IMR-90 (cell line): ENCODE results near the gene RBM25. TPM values are rescaled to one million over a fixed set of nuclear protein-coding genes. Genes with fewer than 3 reads are reported as not detected.

ENCODE experiments used
- ATAC-seq: fragments of 200-7000 bp; cut with Tn5 transposase; 2 replicates; pipeline ENCODE4 v1.9.1; 2020; ENCODE audit warnings: low read depth, mild to moderate bottlenecking, moderate library complexity
- BruUV-seq: library from RNA; stranded (reverse); fragments of 400-500 nt; replicated peaks from 2 replicates; lab custom pipeline; 2021; lab: Mats Ljungman, UMichigan
- CTCF ChIA-PET: fragments of 300-600 bp; formaldehyde crosslinking; extraction: SDS; loops from one replicate; lab custom pipeline; 2021; ENCODE audit warnings: antibody characterized with exemption; lab: Yijun Ruan, JAX
- POLR2A ChIA-PET: fragments of 300-600 bp; sonication (Branson Sonifier 250); formaldehyde crosslinking; loops from one replicate; lab custom pipeline; 2022; ENCODE audit warnings: antibody characterized with exemption; ENCODE audit not compliant: unreplicated experiment; lab: Charles Lee
- DNase-seq: peaks from one replicate; pipeline ENCODE4 v3.0.0; 2013
- H2AFZ ChIP-seq: replicated peaks from 2 replicates; pipeline ENCODE3; 2013; ENCODE audit warnings: low read length, mild to moderate bottlenecking; ENCODE audit not compliant: poor library complexity
- H2AK5ac ChIP-seq: 2 replicates; pipeline ENCODE4 v1.6.1; 2013; ENCODE audit warnings: low read depth, low read length, inconsistent platforms
- H2AK9ac ChIP-seq: replicated peaks from 2 replicates; pipeline ENCODE3; 2013; ENCODE audit warnings: mild to moderate bottlenecking, low read depth, low read length, moderate library complexity; ENCODE audit not compliant: poor library complexity
- H2BK120ac ChIP-seq: 2 replicates; pipeline ENCODE4 v1.6.1; 2013; ENCODE audit warnings: low read depth, low read length, inconsistent platforms
- H2BK15ac ChIP-seq: 3 replicates; pipeline ENCODE4 v1.6.1; 2013; ENCODE audit warnings: low read depth, low read length, inconsistent platforms
- H2BK20ac ChIP-seq: 2 replicates; pipeline ENCODE4 v1.6.1; 2013; ENCODE audit warnings: low read depth, mild to moderate bottlenecking, inconsistent platforms, low read length, moderate library complexity
- H2BK5ac ChIP-seq: 2 replicates; pipeline ENCODE4 v1.6.1; 2013; ENCODE audit warnings: mild to moderate bottlenecking, low read depth, low read length, inconsistent platforms; ENCODE audit not compliant: poor library complexity, severe bottlenecking
- H3K14ac ChIP-seq: replicated peaks from 2 replicates; pipeline ENCODE4 v1.6.1; 2013; ENCODE audit warnings: low read depth, low read length, inconsistent platforms
- H3K18ac ChIP-seq: 2 replicates; pipeline ENCODE4 v1.6.1; 2013; ENCODE audit warnings: low read depth, low read length, control low read depth
- H3K23ac ChIP-seq: 2 replicates; pipeline ENCODE4 v1.6.1; 2013; ENCODE audit warnings: low read depth, low read length, inconsistent platforms
- H3K27ac ChIP-seq: 2 replicates; pipeline ENCODE4 v1.5.1; 2013; ENCODE audit warnings: mild to moderate bottlenecking, control low read depth, low read length; ENCODE audit not compliant: insufficient read depth
- H3K27me3 ChIP-seq: 2 replicates; pipeline ENCODE4 v1.6.1; 2013; ENCODE audit warnings: low read length; ENCODE audit not compliant: control insufficient read depth, insufficient read depth
- H3K36me3 ChIP-seq: 2 replicates; pipeline ENCODE4 v1.6.1; 2013; ENCODE audit warnings: low read length, mixed read lengths; ENCODE audit not compliant: control insufficient read depth, insufficient read depth
- H3K4ac ChIP-seq: 2 replicates; pipeline ENCODE4 v1.6.1; 2013; ENCODE audit warnings: low read depth, low read length, inconsistent platforms
- H3K4me1 ChIP-seq: 2 replicates; pipeline ENCODE4 v1.6.1; 2013; ENCODE audit warnings: low read length, mixed read lengths; ENCODE audit not compliant: control insufficient read depth, insufficient read depth
- H3K4me2 ChIP-seq: 2 replicates; pipeline ENCODE4 v1.6.1; 2013; ENCODE audit warnings: low read depth, mild to moderate bottlenecking, control low read depth, low read length, moderate library complexity
- H3K4me3 ChIP-seq: 2 replicates; pipeline ENCODE4 v1.5.1; 2013; ENCODE audit warnings: low read depth, mild to moderate bottlenecking, control low read depth, low read length, moderate library complexity; ENCODE audit not compliant: insufficient read depth
- H3K56ac ChIP-seq: 2 replicates; pipeline ENCODE4 v1.6.1; 2013; ENCODE audit warnings: low read length, inconsistent platforms; ENCODE audit not compliant: insufficient read depth; ENCODE audit errors: extremely low read depth
- H3K79me1 ChIP-seq, 2 experiments: 2 replicates each; pipeline ENCODE4 v1.6.1; 2013; ENCODE audit warnings: low read length in 2 of 2, inconsistent platforms in 1 of 2, low read depth in 1 of 2
- H3K9ac ChIP-seq: 2 replicates; pipeline ENCODE4 v1.6.1; 2013; ENCODE audit warnings: low read depth, low read length, control low read depth
- H3K9me1 ChIP-seq: 2 replicates; pipeline ENCODE4 v1.6.1; 2013; ENCODE audit warnings: low read length, inconsistent platforms; ENCODE audit not compliant: insufficient read depth
- H3K9me3 ChIP-seq: 2 replicates; pipeline ENCODE4 v1.6.1; 2013; ENCODE audit warnings: low read length; ENCODE audit not compliant: control insufficient read depth, insufficient read depth
- H4K20me1 ChIP-seq: 2 replicates; pipeline ENCODE4 v1.6.1; 2013; ENCODE audit warnings: low read length, inconsistent platforms; ENCODE audit not compliant: insufficient read depth
- H4K5ac ChIP-seq: 2 replicates; pipeline ENCODE4 v1.6.1; 2013; ENCODE audit warnings: mild to moderate bottlenecking, low read depth, low read length, control low read depth
- H4K8ac ChIP-seq, 2 experiments: 2 replicates each; pipeline ENCODE4 v1.6.1; 2013; ENCODE audit warnings: low read depth in 2 of 2, low read length in 2 of 2, control low read depth in 1 of 2, inconsistent platforms in 1 of 2
- H4K91ac ChIP-seq: 2 replicates; pipeline ENCODE4 v1.6.1; 2013; ENCODE audit warnings: low read depth, low read length, inconsistent platforms; ENCODE audit not compliant: insufficient read depth
- CEBPB ChIP-seq: IDR thresholded peaks from 2 replicates; pipeline ENCODE4 v1.6.1; 2012; ENCODE audit warnings: low read depth, low read length, improper control_type of control experiment
- MXI1 ChIP-seq: IDR thresholded peaks from 2 replicates; pipeline ENCODE4 v1.6.1; 2012; ENCODE audit warnings: low read depth, mild to moderate bottlenecking, low read length, moderate library complexity, borderline replicate concordance
- WGBS, 2 experiments: methylation state at CpG; one replicate each; pipeline versions ENCODE4 v1.1.5 to v1.1.7; 2013; ENCODE audit warnings: missing lambda C conversion rate in 2 of 2; ENCODE audit not compliant: insufficient read length in 1 of 2; ENCODE audit errors: extremely low coverage in 2 of 2; 5-methylcytosine and 5-hydroxymethylcytosine counted together
- dilution Hi-C: fragments of 300-500 bp; cut with HindIII; formaldehyde crosslinking; loops from one replicate; pipeline ENCODE4 v1.14.3; 2018; ENCODE audit warnings: low sequenced_read_pairs; ENCODE audit not compliant: unreplicated experiment
- in situ Hi-C: fragments of 300-500 bp; cut with MboI; formaldehyde crosslinking; loops from 3 replicates; pipeline ENCODE4 v1.14.3; 2019; ENCODE audit warnings: low sequenced_read_pairs, inconsistent platforms, mixed read lengths
- intact Hi-C: fragments of 100-400 bp; cut with micrococcal nuclease; formaldehyde crosslinking; loops from 2 replicates; pipeline ENCODE4 v1.10.0; 2022
- polyA plus RNA-seq, 3 experiments: library from polyadenylated mRNA; depleted of rRNA; stranded (reverse); fragments of >200 nt; gene quantifications; 2 replicates each; pipeline ENCODE4 v1.2.3, GENCODE V29; 2012; ENCODE audit warnings: low replicate concordance in 1 of 3
- total RNA-seq: library from RNA; depleted of rRNA; stranded (reverse); fragments of >200 nt; gene quantifications from 2 replicates; pipeline ENCODE4 v1.2.3, GENCODE V29; 2012

Gene RBM25
- total and polyA plus RNA-seq, 2 of the 4 experiments (the other 2 are of a cell fraction) = 32.3 to 32.9 TPM

DNA sequence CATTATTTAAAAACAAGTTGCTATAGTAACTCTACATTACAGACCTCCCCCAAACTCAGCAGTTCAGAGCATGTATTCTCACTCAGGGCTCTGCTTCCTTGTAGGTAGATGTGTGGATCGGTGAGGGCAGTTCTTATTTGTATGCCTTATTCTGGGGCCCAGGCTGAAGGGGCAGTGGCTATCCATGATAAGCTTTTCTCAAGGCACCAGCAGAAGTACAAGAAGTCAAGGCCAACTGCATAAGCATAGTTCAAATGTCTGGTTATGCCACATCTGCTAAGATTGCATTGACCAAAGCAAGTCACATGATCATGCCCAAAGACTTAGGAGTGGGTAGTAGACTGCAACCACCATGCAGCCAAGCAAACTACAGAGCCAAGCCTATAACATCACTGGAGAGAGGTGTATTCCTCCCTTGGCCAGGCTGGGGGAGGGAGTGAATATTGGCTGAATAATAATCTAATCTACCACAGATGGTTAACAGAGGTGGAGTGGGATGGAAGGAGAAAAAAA lies 82.5 kb downstream of the RBM25 start:
- Histone ChIP-seq H4K8ac (no peak overlapping the region; a peak in 1 of 4 replicates), H3K9ac (no peak overlapping the region), H2BK20ac (no peak overlapping the region), H3K56ac (no peak overlapping the region), H2AFZ (no peak overlapping the region), H3K18ac (no peak overlapping the region), H3K27me3 (no peaks in the 10 kb centered on the region), H3K4me1 (peaks cover 7% of the 10 kb centered on the region), H4K5ac (no peak overlapping the region), H4K91ac (no peak overlapping the region), H2BK5ac (no peak overlapping the region), H3K9me1 (peaks cover 16% of the 10 kb centered on the region), H4K20me1 (peaks cover 42% of the 10 kb centered on the region), H3K36me3 (no peaks in the 10 kb centered on the region), H2AK9ac (no peak overlapping the region), H3K27ac (no peak overlapping the region), H3K4me3 (no peak overlapping the region), H3K4me2 (no peak overlapping the region), H3K23ac (peak overlapping the region; percentile 54), H2BK120ac (no peak overlapping the region), H2BK15ac (no peak overlapping the region), H3K4ac (no peak overlapping the region), H2AK5ac (no peak overlapping the region), H3K14ac (no peak overlapping the region), H3K9me3 (no peaks in the 10 kb centered on the region), H3K79me1 (peaks cover 5 to 64% of the 10 kb centered on the region in 2 experiments; a peak in 3 of 4 replicates)
- no peak for DNase-seq
- ATAC-seq = no peak
- POLR2A ChIA-PET = no interaction called here
- in situ Hi-C loops = no loop called here
- intact Hi-C loops = no loop called here
- BruUV-seq = no TSS peak
- TF ChIP-seq MXI1 (no peak), CEBPB (no peak)
- dilution Hi-C loops = no loop called here
- WGBS, 2 experiments = no CpG with 5 or more reads among the region's 1 CpG
- CTCF ChIA-PET = no interaction called here
